Parathyroid adenoma (tissue), 2 donors: ENCODE data around the gene DVL1.

ENCODE experiments used
- H2AFZ ChIP-seq: fragments of 300-600 bp; sonication (generic); one replicate; pipeline ENCODE4 v1.7.0; 2017; ENCODE audit warnings: antibody characterized with exemption, mild to moderate bottlenecking
- H3K27ac ChIP-seq: fragments of 300-600 bp; sonication (generic); one replicate; pipeline ENCODE4 v1.7.0; 2017
- H3K27me3 ChIP-seq: fragments of 300-600 bp; sonication (generic); one replicate; pipeline ENCODE4 v1.7.0; 2017; ENCODE audit warnings: low read length; ENCODE audit not compliant: control insufficient read depth, insufficient read depth
- H3K36me3 ChIP-seq: fragments of 300-600 bp; sonication (generic); one replicate; pipeline ENCODE4 v1.7.0; 2017; ENCODE audit warnings: low read length; ENCODE audit not compliant: control insufficient read depth, insufficient read depth
- H3K4me1 ChIP-seq: fragments of 300-600 bp; sonication (generic); one replicate; pipeline ENCODE4 v1.7.0; 2017; ENCODE audit warnings: control low read depth
- H3K4me2 ChIP-seq: fragments of 300-600 bp; sonication (generic); one replicate; pipeline ENCODE4 v1.7.0; 2017; ENCODE audit warnings: low read length
- H3K4me3 ChIP-seq: fragments of 300-600 bp; sonication (generic); one replicate; pipeline ENCODE4 v1.7.0; 2017; ENCODE audit warnings: low read depth, low read length
- H3K79me2 ChIP-seq: fragments of 300-600 bp; sonication (generic); one replicate; pipeline ENCODE4 v1.7.0; 2017; ENCODE audit warnings: control low read depth
- H3K9ac ChIP-seq: fragments of 300-600 bp; sonication (generic); one replicate; pipeline ENCODE4 v1.7.0; 2017; ENCODE audit warnings: mild to moderate bottlenecking
- H3K9me3 ChIP-seq: fragments of 300-600 bp; sonication (generic); one replicate; pipeline ENCODE4 v1.7.0; 2017; ENCODE audit warnings: low read length; ENCODE audit not compliant: control insufficient read depth
- TF ChIP-seq, protein P1 (sequence below): fragments of 300-600 bp; sonication (generic); IDR thresholded peaks from one replicate; pipeline ENCODE4 v1.7.0; 2017; ENCODE audit warnings: antibody characterized with exemption, mild to moderate bottlenecking
- donor health status: primary hyperparathyroidism.

DVL1 gene

DNA sequence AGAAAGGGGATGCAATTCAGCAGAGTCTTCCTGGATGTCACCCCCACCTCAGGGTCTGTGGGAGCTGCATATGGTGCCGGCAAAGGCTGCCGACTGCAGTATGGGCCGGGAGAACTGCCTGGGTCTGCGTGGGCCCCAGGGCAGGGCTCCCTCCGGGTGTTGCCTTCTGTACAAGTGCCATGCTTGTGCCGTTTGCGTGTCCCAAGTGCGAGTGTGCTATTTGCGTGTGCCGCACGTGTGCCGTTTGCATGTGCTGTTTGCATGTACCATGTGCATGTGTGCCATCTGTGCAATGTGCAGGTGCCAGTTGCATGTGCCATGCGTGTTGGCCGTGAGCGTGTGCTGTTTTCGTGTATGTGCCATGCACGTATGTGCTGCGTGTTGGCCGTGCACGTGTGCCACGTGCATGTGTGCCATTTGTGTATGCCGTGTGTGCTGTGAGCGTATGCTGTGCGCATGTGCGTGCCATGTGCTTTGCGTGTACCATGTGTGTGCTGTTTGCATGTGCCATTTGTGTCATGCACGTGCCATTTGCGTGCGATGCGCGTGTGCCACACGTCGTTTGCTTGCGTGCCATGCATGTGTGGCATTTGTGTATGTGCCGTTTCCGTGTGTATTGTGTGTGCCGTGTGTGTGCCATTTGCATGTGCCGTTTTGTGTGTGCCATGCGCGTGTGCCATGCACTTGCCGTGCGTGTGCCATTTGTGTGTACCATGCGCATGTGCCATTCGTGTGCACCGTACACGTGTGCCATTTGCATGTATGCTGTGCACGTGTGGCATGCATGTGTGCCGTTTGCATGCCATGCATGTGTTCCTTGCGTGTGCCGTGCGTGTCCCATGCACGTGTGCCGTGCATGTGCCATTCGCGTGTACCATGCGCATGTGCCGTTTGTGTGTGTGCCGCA is 19.7 kb downstream of the DVL1 start:
- no peak overlapping the region for H2AFZ ChIP-seq
- H3K27me3 ChIP-seq, result no peaks in the 10 kb centered on the region
- H3K4me1 ChIP-seq, result peaks cover 5% of the 10 kb centered on the region
- no peak overlapping the region for H3K9ac ChIP-seq
- TF ChIP-seq, protein P1, sequence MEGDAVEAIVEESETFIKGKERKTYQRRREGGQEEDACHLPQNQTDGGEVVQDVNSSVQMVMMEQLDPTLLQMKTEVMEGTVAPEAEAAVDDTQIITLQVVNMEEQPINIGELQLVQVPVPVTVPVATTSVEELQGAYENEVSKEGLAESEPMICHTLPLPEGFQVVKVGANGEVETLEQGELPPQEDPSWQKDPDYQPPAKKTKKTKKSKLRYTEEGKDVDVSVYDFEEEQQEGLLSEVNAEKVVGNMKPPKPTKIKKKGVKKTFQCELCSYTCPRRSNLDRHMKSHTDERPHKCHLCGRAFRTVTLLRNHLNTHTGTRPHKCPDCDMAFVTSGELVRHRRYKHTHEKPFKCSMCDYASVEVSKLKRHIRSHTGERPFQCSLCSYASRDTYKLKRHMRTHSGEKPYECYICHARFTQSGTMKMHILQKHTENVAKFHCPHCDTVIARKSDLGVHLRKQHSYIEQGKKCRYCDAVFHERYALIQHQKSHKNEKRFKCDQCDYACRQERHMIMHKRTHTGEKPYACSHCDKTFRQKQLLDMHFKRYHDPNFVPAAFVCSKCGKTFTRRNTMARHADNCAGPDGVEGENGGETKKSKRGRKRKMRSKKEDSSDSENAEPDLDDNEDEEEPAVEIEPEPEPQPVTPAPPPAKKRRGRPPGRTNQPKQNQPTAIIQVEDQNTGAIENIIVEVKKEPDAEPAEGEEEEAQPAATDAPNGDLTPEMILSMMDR, result no peak
- no peaks in the 10 kb centered on the region for H3K36me3 ChIP-seq
- no peak overlapping the region for H3K4me2 ChIP-seq
- no peak overlapping the region for H3K4me3 ChIP-seq
- H3K27ac ChIP-seq, result no peak overlapping the region
- H3K9me3 ChIP-seq, result no peaks in the 10 kb centered on the region
- H3K79me2 ChIP-seq, result peaks cover 2% of the 10 kb centered on the region

DNA sequence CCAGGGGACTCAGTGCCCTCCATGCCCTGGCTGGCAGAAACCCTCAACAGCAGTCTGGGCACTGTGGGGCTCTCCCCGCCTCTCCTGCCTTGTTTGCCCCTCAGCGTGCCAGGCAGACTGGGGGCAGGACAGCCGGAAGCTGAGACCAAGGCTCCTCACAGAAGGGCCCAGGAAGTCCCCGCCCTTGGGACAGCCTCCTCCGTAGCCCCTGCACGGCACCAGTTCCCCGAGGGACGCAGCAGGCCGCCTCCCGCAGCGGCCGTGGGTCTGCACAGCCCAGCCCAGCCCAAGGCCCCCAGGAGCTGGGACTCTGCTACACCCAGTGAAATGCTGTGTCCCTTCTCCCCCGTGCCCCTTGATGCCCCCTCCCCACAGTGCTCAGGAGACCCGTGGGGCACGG is 21.0 kb downstream of the DVL1 start:
- Histone ChIP-seq H3K27me3 (no peaks in the 10 kb centered on the region), H3K9me3 (no peaks in the 10 kb centered on the region), H2AFZ (no peak overlapping the region), H3K4me3 (no peak overlapping the region), H3K9ac (no peak overlapping the region), H3K79me2 (peaks cover 9% of the 10 kb centered on the region), H3K27ac (no peak overlapping the region), H3K4me2 (no peak overlapping the region), H3K4me1 (peaks cover 5% of the 10 kb centered on the region), H3K36me3 (no peaks in the 10 kb centered on the region)
- TF ChIP-seq, protein P1, result no peak

DNA sequence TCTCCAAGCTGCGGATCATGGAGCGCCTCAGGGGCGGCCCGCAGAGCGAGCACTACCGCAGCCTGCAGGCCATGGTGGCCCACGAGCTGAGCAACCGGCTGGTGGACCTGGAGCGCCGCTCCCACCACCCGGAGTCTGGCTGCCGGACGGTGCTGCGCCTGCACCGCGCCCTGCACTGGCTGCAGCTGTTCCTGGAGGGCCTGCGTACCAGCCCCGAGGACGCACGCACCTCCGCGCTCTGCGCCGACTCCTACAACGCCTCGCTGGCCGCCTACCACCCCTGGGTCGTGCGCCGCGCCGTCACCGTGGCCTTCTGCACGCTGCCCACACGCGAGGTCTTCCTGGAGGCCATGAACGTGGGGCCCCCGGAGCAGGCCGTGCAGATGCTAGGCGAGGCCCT is 21.9 kb downstream of the DVL1 start:
- H2AFZ ChIP-seq, result no peak overlapping the region
- H3K27ac ChIP-seq, result no peak overlapping the region
- H3K27me3 ChIP-seq, result no peaks in the 10 kb centered on the region
- TF ChIP-seq, protein P1, result no peak
- no peak overlapping the region for H3K9ac ChIP-seq
- no peak overlapping the region for H3K4me3 ChIP-seq
- peaks cover 5% of the 10 kb centered on the region for H3K4me1 ChIP-seq
- H3K9me3 ChIP-seq, result no peaks in the 10 kb centered on the region
- peaks cover 15% of the 10 kb centered on the region for H3K79me2 ChIP-seq
- H3K4me2 ChIP-seq, result no peak overlapping the region
- no peaks in the 10 kb centered on the region for H3K36me3 ChIP-seq

DNA sequence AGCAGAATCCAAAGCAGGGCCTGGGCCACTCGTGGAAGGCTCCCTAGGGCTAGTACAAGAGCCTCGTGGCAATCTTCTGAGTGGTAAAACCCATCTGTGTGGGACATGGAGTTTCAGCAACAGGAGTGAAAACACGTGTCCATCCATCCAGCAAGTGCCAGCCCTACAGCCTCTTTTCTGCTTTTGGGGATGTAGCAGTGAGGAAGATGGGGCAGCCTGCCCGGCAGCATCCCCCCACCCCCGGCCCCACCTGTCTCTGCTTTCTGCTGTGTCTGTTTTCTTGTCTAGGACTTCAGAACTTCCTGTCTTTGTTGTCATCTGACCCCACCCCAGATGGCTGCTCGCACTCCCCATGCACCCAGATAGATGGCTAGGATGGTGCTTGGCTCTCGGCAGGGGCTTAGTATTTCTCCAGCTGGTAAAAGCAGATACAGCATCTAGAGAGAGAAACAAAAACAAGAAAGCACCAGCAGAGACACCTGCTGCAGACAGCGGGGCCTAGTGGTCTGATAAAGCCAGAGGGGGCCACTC is 23.1 kb downstream of the DVL1 start:
- H3K27ac ChIP-seq, result peak overlapping the region; percentile 91
- no peak overlapping the region for H3K9ac ChIP-seq
- peak overlapping the region; percentile 97 for H3K4me3 ChIP-seq
- H3K4me2 ChIP-seq, result peak overlapping the region; percentile 72
- TF ChIP-seq, protein P1, result no peak
- no peaks in the 10 kb centered on the region for H3K36me3 ChIP-seq
- no peaks in the 10 kb centered on the region for H3K27me3 ChIP-seq
- H3K9me3 ChIP-seq, result no peaks in the 10 kb centered on the region
- peaks cover 21% of the 10 kb centered on the region for H3K79me2 ChIP-seq
- peaks cover 5% of the 10 kb centered on the region for H3K4me1 ChIP-seq
- H2AFZ ChIP-seq, result no peak overlapping the region
